ENCODE results near the gene DMXL2.
A peak's percentile ranks its signal among the peaks of the same experiment; 100 is the strongest.

The DMXL2 gene

DNA sequence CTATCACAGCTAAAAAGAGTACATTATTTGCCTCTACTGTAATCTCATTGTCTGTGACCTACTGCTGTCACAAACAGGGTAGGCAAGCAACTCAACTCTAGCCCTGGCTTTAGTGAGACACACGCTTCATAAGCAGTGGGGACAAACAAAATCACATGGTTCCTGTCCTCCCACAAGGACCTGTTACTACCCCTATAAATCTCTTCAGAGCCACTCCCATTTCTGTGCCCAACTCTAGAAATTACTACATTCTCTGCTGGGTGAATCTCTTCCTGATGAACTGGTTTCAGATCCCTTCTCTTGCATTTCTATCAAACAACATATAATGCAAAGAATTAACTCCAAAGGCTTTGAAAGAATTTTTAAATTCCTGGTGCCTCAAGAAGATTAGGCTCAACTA is 117.3 kb downstream of the DMXL2 start:
- H3K4me2 ChIP-seq (ENCODE audit: low read length), result no peak overlapping the region
- H3K36me3 ChIP-seq (replicated peaks; ENCODE audit: low read depth, low read length), result no peaks in the 10 kb centered on the region

DNA sequence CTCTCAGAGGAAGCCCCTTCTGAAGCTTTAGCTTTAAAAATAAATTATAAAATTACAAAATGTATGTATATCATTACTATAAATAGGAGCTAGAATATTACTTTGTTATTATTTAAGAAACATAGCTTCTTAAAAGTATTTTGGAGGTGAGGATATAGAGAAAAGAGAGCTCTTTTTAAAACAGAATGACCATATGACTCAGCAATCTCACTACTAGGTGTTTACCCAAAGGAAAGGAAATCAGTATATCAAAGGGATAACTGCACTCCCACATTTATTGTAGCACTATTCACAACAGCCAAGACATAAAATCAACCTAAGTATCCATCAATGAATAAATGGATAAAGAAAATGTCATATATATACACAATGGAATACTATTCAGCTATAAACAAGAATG is 119.6 kb downstream of the DMXL2 start:
- H3K9ac ChIP-seq (ENCODE audit: low read length), result no peak overlapping the region
- H3K4me2 ChIP-seq (ENCODE audit: low read length), result no peak overlapping the region
- H3K27me3 ChIP-seq (ENCODE audit: low read depth, low read length), result no peaks in the 10 kb centered on the region
- no peaks in the 10 kb centered on the region for H3K79me2 ChIP-seq (ENCODE audit: low read length)
- no peak overlapping the region for H3K4me3 ChIP-seq (ENCODE audit: low read length)
- no peak for TF ChIP-seq CTCF (IDR thresholded peaks at IDR 0.05; ENCODE audit: low read depth, low read length)
- TF ChIP-seq EZH2phosphoT487 (IDR thresholded peaks at IDR 0.05; ENCODE audit: low read depth), result no peak
- no peak overlapping the region for H2AFZ ChIP-seq (ENCODE audit: low read depth, low read length)
- H3K36me3 ChIP-seq (replicated peaks; ENCODE audit: low read depth, low read length), result no peaks in the 10 kb centered on the region
- peaks cover 6% of the 10 kb centered on the region; the same call in 1 of the 2 replicates for H3K4me1 ChIP-seq (ENCODE audit: low read length)
- H4K20me1 ChIP-seq (ENCODE audit: insufficient read depth, low read length), result no peaks in the 10 kb centered on the region
- H3K27ac ChIP-seq (ENCODE audit: low read length), result no peak overlapping the region
- no peaks in the 10 kb centered on the region for H3K9me3 ChIP-seq (ENCODE audit: insufficient read depth, low read length)

More for the DNA sequence above, 117.3 kb downstream of the DMXL2 start:
- H4K20me1 ChIP-seq (ENCODE audit: insufficient read depth, low read length), result no peaks in the 10 kb centered on the region
- no peak overlapping the region for H3K9ac ChIP-seq (ENCODE audit: low read length)
- no peak overlapping the region for H3K27ac ChIP-seq (ENCODE audit: low read length)
- no peaks in the 10 kb centered on the region for H3K79me2 ChIP-seq (ENCODE audit: low read length)
- no peaks in the 10 kb centered on the region for H3K9me3 ChIP-seq (ENCODE audit: insufficient read depth, low read length)
- H3K4me3 ChIP-seq (ENCODE audit: low read length), result no peak overlapping the region
- no peak overlapping the region for H2AFZ ChIP-seq (ENCODE audit: low read depth, low read length)
- no peaks in the 10 kb centered on the region for H3K27me3 ChIP-seq (ENCODE audit: low read depth, low read length)
- no peak for TF ChIP-seq EZH2phosphoT487 (IDR thresholded peaks at IDR 0.05; ENCODE audit: low read depth)
- no peak for TF ChIP-seq CTCF (IDR thresholded peaks at IDR 0.05; ENCODE audit: low read depth, low read length)
- H3K4me1 ChIP-seq (ENCODE audit: low read length), result peaks cover 6% of the 10 kb centered on the region; the same call in 1 of the 2 replicates

DNA sequence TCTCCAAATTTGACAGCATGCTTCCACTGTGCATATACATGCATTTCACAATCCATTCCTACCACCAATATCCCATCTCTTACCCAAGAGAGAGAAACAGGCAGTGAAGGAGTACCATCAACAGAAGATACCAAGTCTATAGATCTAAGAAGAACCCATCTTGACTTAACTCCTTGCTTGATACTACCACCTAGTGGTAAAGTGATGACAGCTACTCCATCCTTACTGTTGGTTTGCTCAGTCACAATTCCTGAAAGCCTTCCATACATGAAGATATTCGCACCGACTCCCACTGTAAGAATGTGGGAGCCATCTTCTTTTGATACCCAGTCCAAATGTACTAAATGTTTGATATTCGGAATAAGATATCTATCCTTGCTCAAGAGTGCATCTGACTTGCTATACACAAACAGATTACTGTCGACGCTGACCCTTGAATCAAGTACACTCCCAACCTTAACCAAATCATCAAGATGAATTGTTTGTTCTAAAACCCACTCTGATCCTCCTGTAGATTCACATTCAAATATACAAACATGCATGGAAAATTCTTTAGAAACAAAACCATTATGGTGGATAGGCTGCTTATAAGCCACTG is 123.1 kb downstream of the DMXL2 start:
- no peak overlapping the region for H3K4me2 ChIP-seq (ENCODE audit: low read length)
- no peak overlapping the region for H2AFZ ChIP-seq (ENCODE audit: low read depth, low read length)
- no peaks in the 10 kb centered on the region for H3K79me2 ChIP-seq (ENCODE audit: low read length)
- TF ChIP-seq CTCF (IDR thresholded peaks at IDR 0.05; ENCODE audit: low read depth, low read length) (peak; percentile 68), EZH2phosphoT487 (IDR thresholded peaks at IDR 0.05; ENCODE audit: low read depth) (no peak)
- H3K27me3 ChIP-seq (ENCODE audit: low read depth, low read length), result no peaks in the 10 kb centered on the region
- H3K9me3 ChIP-seq (ENCODE audit: insufficient read depth, low read length), result no peaks in the 10 kb centered on the region
- no peak overlapping the region for H3K27ac ChIP-seq (ENCODE audit: low read length)
- no peak overlapping the region for H3K4me3 ChIP-seq (ENCODE audit: low read length)
- H3K9ac ChIP-seq (ENCODE audit: low read length), result no peak overlapping the region
- no peaks in the 10 kb centered on the region for H3K4me1 ChIP-seq (ENCODE audit: low read length)
- no peaks in the 10 kb centered on the region for H4K20me1 ChIP-seq (ENCODE audit: insufficient read depth, low read length)
- H3K36me3 ChIP-seq (replicated peaks; ENCODE audit: low read depth, low read length), result no peaks in the 10 kb centered on the region

GRCh38 chr15:51497806-51498205 is 124.8 kb downstream of the DMXL2 start:
- H2AFZ ChIP-seq (ENCODE audit: low read depth, low read length), result no peak overlapping the region
- H4K20me1 ChIP-seq (ENCODE audit: insufficient read depth, low read length), result no peaks in the 10 kb centered on the region
- no peaks in the 10 kb centered on the region for H3K27me3 ChIP-seq (ENCODE audit: low read depth, low read length)
- H3K4me1 ChIP-seq (ENCODE audit: low read length), result no peaks in the 10 kb centered on the region
- H3K9me3 ChIP-seq (ENCODE audit: insufficient read depth, low read length), result no peaks in the 10 kb centered on the region
- TF ChIP-seq EZH2phosphoT487 (IDR thresholded peaks at IDR 0.05; ENCODE audit: low read depth) (no peak), CTCF (IDR thresholded peaks at IDR 0.05; ENCODE audit: low read depth, low read length) (no peak)
- no peak overlapping the region for H3K4me2 ChIP-seq (ENCODE audit: low read length)
- no peaks in the 10 kb centered on the region for H3K36me3 ChIP-seq (replicated peaks; ENCODE audit: low read depth, low read length)
- H3K9ac ChIP-seq (ENCODE audit: low read length), result no peak overlapping the region
- no peaks in the 10 kb centered on the region for H3K79me2 ChIP-seq (ENCODE audit: low read length)
- no peak overlapping the region for H3K4me3 ChIP-seq (ENCODE audit: low read length)
- H3K27ac ChIP-seq (ENCODE audit: low read length), result no peak overlapping the region
